H9 (cell line): Measurements from ENCODE around the gene AGBL4. TPM values are rescaled to one million over a fixed set of nuclear protein-coding genes. Genes with fewer than 3 reads are reported as not detected.

Experiments
- DNase-seq: peaks from one replicate; pipeline ENCODE4 v3.0.0-alpha.2; 2017
- H2AFZ ChIP-seq: one replicate; pipeline ENCODE4 v1.6.1; 2013; ENCODE audit warnings: mild to moderate bottlenecking, low read length, control low read depth, moderate library complexity
- H2AK5ac ChIP-seq: 2 replicates; pipeline ENCODE4 v1.6.1; 2013; ENCODE audit warnings: low read length, control low read depth, mixed read lengths; ENCODE audit not compliant: insufficient read length
- H2BK120ac ChIP-seq: one replicate; pipeline ENCODE4 v1.6.1; 2013; ENCODE audit warnings: low read depth, mild to moderate bottlenecking, low read length, control low read depth, inconsistent platforms; ENCODE audit not compliant: poor library complexity, severe bottlenecking
- H2BK12ac ChIP-seq: 2 replicates; pipeline ENCODE4 v1.6.1; 2013; ENCODE audit warnings: low read length, control low read depth, mixed read lengths, low read depth; ENCODE audit not compliant: insufficient read length
- H2BK15ac ChIP-seq: 2 replicates; pipeline ENCODE4 v1.6.1; 2013; ENCODE audit warnings: low read depth, low read length, control low read depth
- H2BK20ac ChIP-seq: one replicate; pipeline ENCODE4 v1.6.1; 2013; ENCODE audit warnings: low read depth, mild to moderate bottlenecking, low read length, control low read depth, inconsistent platforms; ENCODE audit not compliant: poor library complexity, severe bottlenecking
- H2BK5ac ChIP-seq: 2 replicates; pipeline ENCODE4 v1.6.1; 2013; ENCODE audit warnings: low read length, control low read depth, mixed read lengths; ENCODE audit not compliant: insufficient read length
- H3K14ac ChIP-seq: 2 replicates; pipeline ENCODE4 v1.6.1; 2013; ENCODE audit warnings: low read length, control low read depth; ENCODE audit not compliant: insufficient read depth
- H3K18ac ChIP-seq: 2 replicates; pipeline ENCODE4 v1.6.1; 2013; ENCODE audit warnings: low read depth, mild to moderate bottlenecking, mixed read lengths, low read length, control low read depth; ENCODE audit not compliant: insufficient read length
- H3K23ac ChIP-seq: 2 replicates; pipeline ENCODE4 v1.6.1; 2013; ENCODE audit warnings: low read length, control low read depth, mixed read lengths, low read depth; ENCODE audit not compliant: insufficient read length
- H3K23me2 ChIP-seq: 2 replicates; pipeline ENCODE4 v1.6.1; 2013; ENCODE audit warnings: low read depth, mild to moderate bottlenecking, mixed read lengths, low read length, control low read depth; ENCODE audit not compliant: insufficient read length, poor library complexity, severe bottlenecking
- H3K27ac ChIP-seq: 2 replicates; pipeline ENCODE4 v1.5.1; 2013; ENCODE audit warnings: low read length, control low read depth, mixed read lengths, low read depth; ENCODE audit not compliant: insufficient read length
- H3K27me3 ChIP-seq: 2 replicates; pipeline ENCODE4 v1.6.1; 2013; ENCODE audit warnings: low read length, control low read depth, inconsistent platforms; ENCODE audit not compliant: insufficient read depth
- H3K4ac ChIP-seq: 2 replicates; pipeline ENCODE4 v1.6.1; 2013; ENCODE audit warnings: low read depth, mild to moderate bottlenecking, control low read depth, inconsistent platforms, low read length, moderate library complexity
- H3K4me1 ChIP-seq: 2 replicates; pipeline ENCODE4 v1.6.1; 2013; ENCODE audit warnings: low read length, control low read depth, inconsistent platforms; ENCODE audit not compliant: insufficient read depth
- H3K4me2 ChIP-seq: 2 replicates; pipeline ENCODE4 v1.6.1; 2013; ENCODE audit warnings: low read length, control low read depth, mixed read lengths; ENCODE audit not compliant: insufficient read length, insufficient read depth
- H3K56ac ChIP-seq: 2 replicates; pipeline ENCODE4 v1.6.1; 2013; ENCODE audit warnings: low read depth, mild to moderate bottlenecking, mixed read lengths, low read length, control low read depth; ENCODE audit not compliant: insufficient read length
- H3K79me1 ChIP-seq: 2 replicates; pipeline ENCODE4 v1.6.1; 2013; ENCODE audit warnings: low read depth, mild to moderate bottlenecking, moderate library complexity, low read length, control low read depth, inconsistent platforms; ENCODE audit not compliant: insufficient read depth, poor library complexity, severe bottlenecking
- H3K79me2 ChIP-seq: 2 replicates; pipeline ENCODE4 v1.6.1; 2013; ENCODE audit warnings: low read length, control low read depth, inconsistent platforms; ENCODE audit not compliant: insufficient read depth
- H3K9ac ChIP-seq: 2 replicates; pipeline ENCODE4 v1.6.1; 2013; ENCODE audit warnings: low read length, control low read depth, mixed read lengths; ENCODE audit not compliant: insufficient read length; ENCODE audit errors: extremely low read depth
- H3K9me3 ChIP-seq: one replicate; pipeline ENCODE4 v1.6.1; 2013; ENCODE audit warnings: low read depth, low read length, inconsistent platforms; ENCODE audit not compliant: control insufficient read depth
- H3T11ph ChIP-seq: one replicate; pipeline ENCODE4 v1.6.1; 2013; ENCODE audit warnings: mild to moderate bottlenecking, low read length, control low read depth, inconsistent platforms
- H4K20me1 ChIP-seq: one replicate; pipeline ENCODE4 v1.6.1; 2013; ENCODE audit not compliant: control insufficient read depth, insufficient read length, insufficient read depth
- H4K5ac ChIP-seq: 2 replicates; pipeline ENCODE4 v1.6.1; 2013; ENCODE audit warnings: low read depth, mild to moderate bottlenecking, mixed read lengths, low read length, control low read depth; ENCODE audit not compliant: insufficient read length
- H4K8ac ChIP-seq: replicated peaks from 2 replicates; pipeline ENCODE4 v1.6.1; 2013; ENCODE audit warnings: low read length, control low read depth, mixed read lengths, low read depth; ENCODE audit not compliant: insufficient read length
- H4K91ac ChIP-seq: 2 replicates; pipeline ENCODE4 v1.6.1; 2013; ENCODE audit warnings: low read depth, mild to moderate bottlenecking, moderate library complexity, mixed read lengths, low read length, control low read depth; ENCODE audit not compliant: insufficient read length
- H3K27ac Mint-ChIP-seq, 3 experiments: 2 replicates in 2 of 3; 3 replicates in 1 of 3; pipeline ENCODE4 v1.8.0; 2020 to 2021; ENCODE audit warnings: mixed read lengths in 3 of 3, mild to moderate bottlenecking in 1 of 3, moderate library complexity in 1 of 3
- H3K27me3 Mint-ChIP-seq: 2 replicates; pipeline ENCODE4 v1.8.0; 2021; ENCODE audit warnings: low read depth, mild to moderate bottlenecking, moderate library complexity, mixed read lengths
- H3K36me3 Mint-ChIP-seq, 3 experiments: 2 replicates in 2 of 3; 3 replicates in 1 of 3; pipeline ENCODE4 v1.8.0; 2020 to 2021; ENCODE audit warnings: low read depth in 3 of 3, mixed read lengths in 3 of 3; ENCODE audit not compliant: insufficient read depth in 1 of 3
- H3K4me1 Mint-ChIP-seq, 2 experiments: 2 replicates each; pipeline ENCODE4 v1.8.0; 2020; ENCODE audit warnings: mixed read lengths in 2 of 2
- H3K4me3 Mint-ChIP-seq, 2 experiments: 2 replicates in 1 of 2; 3 replicates in 1 of 2; pipeline ENCODE4 v1.8.0; 2020 to 2021; ENCODE audit warnings: mild to moderate bottlenecking in 2 of 2, mixed read lengths in 2 of 2, moderate library complexity in 1 of 2
- H3K9me3 Mint-ChIP-seq, 2 experiments: 2 replicates in 1 of 2; 3 replicates in 1 of 2; pipeline ENCODE4 v1.8.0; 2020; ENCODE audit warnings: mild to moderate bottlenecking in 2 of 2, mixed read lengths in 2 of 2, moderate library complexity in 1 of 2
- CTCF ChIP-seq: fragments of 200-600 bp; sonication (generic); conservative IDR thresholded peaks from 3 replicates; pipeline ENCODE4 v1.8.0; 2021; ENCODE audit warnings: antibody characterized with exemption, mild to moderate bottlenecking
- WGBS: extraction: QIAGEN DNeasy Blood & Tissue Kit; methylation state at CpG from one replicate; pipeline ENCODE4 v1.1.7; 2013; ENCODE audit warnings: missing lambda C conversion rate, low lambda C conversion rate, mixed read lengths; ENCODE audit not compliant: insufficient read length; ENCODE audit errors: extremely low coverage; 5-methylcytosine and 5-hydroxymethylcytosine counted together
- total RNA-seq: library from RNA; stranded (reverse); gene quantifications from 2 replicates; pipeline ENCODE4 v1.2.1, GENCODE V29; 2021

Gene AGBL4
- total RNA-seq, 1 experiment from 2014 or later = not detected

- Mint-ChIP-seq H3K27ac (no peak overlapping the region), H3K4me3 (no peak overlapping the region), H3K36me3 (peaks cover 0 to 32% (median 3%) of the 10 kb centered on the region in 3 experiments; a peak in 5 of 7 replicates), H3K27me3 (no peaks in the 10 kb centered on the region; the same call in none of the 2 replicates), H3K4me1 (no peaks in the 10 kb centered on the region), H3K9me3 (peaks cover 71% of the 10 kb centered on the region in 2 experiments)
- no CpG with 5 or more reads among the region's 1 CpG for WGBS
- Histone ChIP-seq H3K4ac (no peak overlapping the region), H2BK12ac (no peak overlapping the region), H3K18ac (no peak overlapping the region), H4K8ac (no peak overlapping the region), H2BK5ac (no peak overlapping the region), H3K23ac (no peak overlapping the region), H3K9ac (no peak overlapping the region), H3K27ac (no peak overlapping the region), H2BK15ac (no peak overlapping the region), H3K79me2 (no peaks in the 10 kb centered on the region), H3T11ph (no peak overlapping the region), H4K5ac (no peak overlapping the region), H2BK20ac (no peak overlapping the region), H3K56ac (no peak overlapping the region), H3K4me1 (no peaks in the 10 kb centered on the region), H2AFZ (no peak overlapping the region), H3K9me3 (peaks cover 38% of the 10 kb centered on the region), H3K14ac (no peak overlapping the region), H3K23me2 (no peaks in the 10 kb centered on the region), H4K91ac (no peak overlapping the region), H3K4me2 (no peak overlapping the region), H3K79me1 (no peaks in the 10 kb centered on the region), H2BK120ac (no peak overlapping the region), H3K27me3 (no peaks in the 10 kb centered on the region), H4K20me1 (no peaks in the 10 kb centered on the region), H2AK5ac (no peak overlapping the region)
- no peak for TF ChIP-seq CTCF
- DNase-seq = no peak
Measured at GRCh38 chr1:49052102-49052501, 971.7 kb downstream of the AGBL4 start.
